GM13976 (cell line): ENCODE data around the gene ESPN.
A peak's percentile ranks its signal among the peaks of the same experiment; 100 is the strongest.
"Not testable (repeated sequence)": the region's sequence is repeated elsewhere in the genome, so short reads cannot be mapped to it uniquely, and the experiment has no call there.

Experiments
- DNase-seq: peaks from one replicate; pipeline ENCODE4 v3.0.0; 2012; ENCODE audit warnings: low spot score
- CTCF ChIP-seq: IDR thresholded peaks from 2 replicates; pipeline ENCODE4 v1.5.1; 2012; ENCODE audit warnings: borderline replicate concordance, mild to moderate bottlenecking; ENCODE audit not compliant: insufficient read depth; ENCODE audit errors: extremely low read depth, missing control alignments, control extremely low read depth
- in situ Hi-C: fragments of 300-500 bp; cut with MboI; formaldehyde crosslinking; loops from one replicate; pipeline ENCODE4 v1.12.0; 2022; ENCODE audit warnings: low sequenced_read_pairs, mixed read lengths, inconsistent platforms; ENCODE audit not compliant: unreplicated experiment

ESPN gene

GRCh38 chr1:6438047-6438525 lies 13.5 kb downstream of the ESPN start:
- in situ Hi-C loops: no loop called here
- DNase-seq: peak; percentile 92
- peak; percentile 93 for TF ChIP-seq CTCF

- TF ChIP-seq CTCF: peak; percentile 29
- peak; percentile 76 for DNase-seq
- in situ Hi-C loops: no loop called here
Observed at GRCh38 chr1:6440198-6441126, 15.9 kb downstream of the ESPN start.

- no peak for TF ChIP-seq CTCF
- DNase-seq: no peak
- in situ Hi-C loops: no loop called here
Observed at GRCh38 chr1:6441586-6441985, 17.0 kb downstream of the ESPN start.

- DNase-seq: no peak
- in situ Hi-C loops: no loop called here
- TF ChIP-seq CTCF: no peak
Observed at GRCh38 chr1:6443339-6444115, 19.0 kb downstream of the ESPN start.

GRCh38 chr1:6444377-6444776 lies 19.8 kb downstream of the ESPN start:
- in situ Hi-C loops: no loop called here
- TF ChIP-seq CTCF: no peak
- DNase-seq: no peak

- in situ Hi-C loops: no loop called here
- no peak for DNase-seq
- TF ChIP-seq CTCF: peak; percentile 14
Observed at GRCh38 chr1:6445062-6445763, 20.6 kb downstream of the ESPN start.

- in situ Hi-C loops, DNase-seq: not testable (repeated sequence)
Observed at GRCh38 chr1:6445929-6446328, 21.4 kb downstream of the ESPN start.
